ENCODE data around the gene PDGFA.

The PDGFA gene

DNA sequence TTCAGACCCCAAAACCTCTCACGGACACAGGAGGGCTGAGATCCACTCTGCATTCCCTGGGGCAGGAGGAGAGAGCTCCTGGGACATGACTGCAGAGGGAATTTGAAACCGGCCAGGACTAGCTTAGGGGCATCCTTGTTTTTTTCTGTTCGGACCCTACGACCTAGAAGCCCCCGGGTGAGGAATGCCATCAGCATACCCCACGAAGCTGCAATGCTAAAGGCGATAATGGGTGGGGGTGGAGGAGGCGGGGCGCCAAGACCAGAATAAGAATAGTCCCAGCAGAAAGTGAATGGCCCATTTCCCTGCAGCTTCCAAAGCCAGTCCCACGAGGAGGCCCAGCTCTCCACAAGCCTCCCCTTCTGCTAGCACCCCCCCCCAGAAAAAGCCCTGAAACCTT is 4.0 kb downstream of the PDGFA start:
- DNase-seq, result no peak

DNA sequence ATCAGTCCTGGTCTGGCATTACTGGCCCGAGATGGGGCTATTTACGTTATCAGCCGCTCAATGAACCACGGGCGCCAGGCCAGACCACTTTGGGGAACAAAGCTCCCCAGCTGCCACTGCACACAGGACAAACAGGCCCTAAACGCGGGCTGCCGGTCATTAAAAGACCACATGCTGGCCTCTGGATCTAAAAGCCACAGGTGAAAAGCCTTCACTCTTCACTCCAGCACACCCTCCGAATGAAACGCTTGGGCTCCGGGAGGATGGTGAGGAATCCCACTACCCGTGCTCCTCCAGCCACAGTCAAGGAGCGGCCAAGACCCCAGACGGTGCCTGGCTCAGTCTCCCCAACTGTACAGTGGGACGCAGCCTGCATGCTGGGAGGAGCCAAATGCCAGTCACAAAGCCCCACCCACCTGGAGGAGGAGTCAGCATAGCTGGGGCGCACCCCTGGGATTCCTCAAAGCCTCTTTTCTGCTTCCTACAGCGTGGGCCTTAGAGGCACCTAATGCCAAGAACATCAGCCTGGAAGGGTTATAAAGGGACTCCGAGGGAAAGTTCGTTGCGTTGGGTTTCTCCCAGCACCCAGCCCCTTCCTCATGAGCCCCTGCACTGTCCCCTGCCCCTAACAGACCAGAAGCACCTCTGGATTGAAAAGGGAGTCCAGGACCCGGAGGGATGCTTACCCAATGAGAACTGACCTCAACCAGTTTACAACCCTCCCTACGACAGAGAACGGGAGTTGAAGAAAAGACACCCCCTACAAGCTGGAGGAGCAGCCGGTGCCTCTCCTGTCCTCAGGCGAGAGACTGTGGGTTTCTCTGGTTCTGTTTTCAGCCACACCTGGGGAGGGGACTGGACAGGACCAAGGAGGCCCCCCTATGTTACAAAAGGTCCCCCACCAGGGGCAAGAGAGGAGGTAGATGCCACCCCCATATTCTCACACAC is 4.7 kb downstream of the PDGFA start:
- no peak for DNase-seq

DNA sequence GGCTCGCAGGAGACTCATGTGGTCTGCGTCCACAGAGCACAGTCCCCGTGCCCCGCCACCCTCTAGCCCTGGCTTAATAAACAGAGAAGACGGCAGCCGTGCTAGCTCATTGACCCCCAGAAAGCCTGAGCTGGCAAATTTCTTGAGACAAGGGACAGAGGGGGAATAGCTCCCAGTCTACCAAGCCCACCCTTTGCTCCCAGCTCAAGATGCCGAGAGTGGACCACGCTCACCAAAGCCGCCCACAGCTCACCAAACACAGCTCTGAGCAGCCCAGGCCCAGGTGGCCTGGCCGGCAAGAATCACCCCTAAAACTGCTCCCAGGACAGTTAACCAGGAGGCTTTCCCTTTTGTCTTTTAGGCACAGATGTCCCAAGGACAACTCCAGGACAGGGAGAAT is 5.4 kb downstream of the PDGFA start:
- DNase-seq, result no peak

DNA sequence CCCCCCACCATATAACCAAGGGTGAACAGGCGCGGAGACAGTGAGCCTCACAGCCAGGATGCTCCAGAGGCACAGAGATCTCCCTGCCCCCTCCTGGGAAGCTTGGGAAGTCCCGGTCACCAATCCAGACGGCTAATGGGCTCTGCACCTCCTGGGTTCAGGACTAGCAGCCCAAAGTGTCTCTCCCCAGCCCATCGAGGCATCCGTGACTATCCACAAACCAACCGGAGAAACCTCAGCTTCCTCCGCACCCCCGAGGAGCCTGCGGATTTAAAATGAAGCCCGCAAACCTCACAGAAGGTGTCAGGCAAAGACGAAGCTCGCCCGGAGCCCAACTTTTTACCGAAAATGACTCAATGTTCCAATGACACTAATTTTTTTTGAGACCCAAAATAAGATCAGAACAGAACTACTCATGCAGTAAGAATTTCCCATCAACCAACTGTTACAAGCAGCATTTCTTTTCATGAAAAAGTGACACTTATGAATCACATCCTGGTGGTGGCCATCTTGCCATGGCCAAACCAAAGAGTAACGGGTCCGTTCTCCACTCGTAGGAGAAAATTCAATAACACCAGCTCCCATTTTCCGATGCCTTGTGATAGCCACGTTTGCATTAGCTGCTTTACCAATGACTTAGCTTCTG is 6.0 kb downstream of the PDGFA start:
- DNase-seq, result no peak

DNA sequence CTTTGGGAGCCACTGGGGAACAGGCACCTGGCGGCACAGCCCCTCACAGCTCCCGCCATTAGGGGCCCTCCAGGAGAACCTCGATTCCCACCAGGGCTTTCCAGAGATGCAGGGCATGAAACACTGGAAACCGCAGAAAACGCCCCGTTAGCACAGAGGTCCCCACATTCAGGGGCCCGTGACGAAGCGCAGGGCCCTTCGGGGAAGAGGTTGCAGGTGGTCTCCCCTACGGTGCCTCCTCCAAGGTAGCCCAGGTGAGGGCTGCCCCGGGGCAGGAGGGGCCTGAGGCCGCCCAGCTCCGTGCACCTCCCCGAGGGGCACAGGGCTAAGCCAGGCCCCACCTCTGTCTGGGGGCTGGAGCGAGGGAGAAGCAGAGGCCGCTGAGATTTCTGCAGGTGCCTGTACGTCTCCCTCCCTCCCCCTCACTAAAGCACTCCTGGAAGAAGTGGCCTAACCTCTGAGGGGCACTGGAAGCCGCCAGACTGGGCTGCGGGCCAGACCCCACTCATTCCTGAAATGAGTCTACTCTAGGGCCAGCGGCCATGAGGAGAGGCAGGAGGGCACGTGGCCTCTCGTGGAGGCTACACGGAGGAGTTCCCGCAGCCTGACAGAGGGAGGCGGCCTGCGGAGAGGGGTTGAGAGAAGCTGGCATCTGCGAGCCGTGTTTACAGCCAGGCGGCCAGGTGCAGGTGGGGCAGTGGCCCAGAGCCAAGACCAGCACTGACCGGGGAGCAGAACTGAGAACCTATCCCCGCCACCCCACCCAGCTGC is 6.9 kb downstream of the PDGFA start:
- DNase-seq, result no peak

DNA sequence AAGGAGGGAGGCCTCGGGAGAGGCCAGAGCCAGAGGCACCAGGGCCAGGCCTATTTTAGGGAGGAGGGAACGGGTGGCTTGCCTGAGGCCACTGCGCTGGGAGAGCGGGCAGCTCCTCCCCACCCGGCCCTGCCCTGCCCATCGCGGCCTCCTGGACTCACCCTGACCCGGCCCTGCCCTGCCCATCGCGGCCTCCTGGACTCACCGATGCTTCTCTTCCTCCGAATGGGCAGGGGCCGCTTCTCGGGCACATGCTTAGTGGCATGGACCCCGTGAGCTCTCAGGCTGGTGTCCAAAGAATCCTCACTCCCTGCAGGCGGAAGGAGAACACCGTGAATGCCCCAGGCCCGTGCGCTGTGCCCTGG is 7.5 kb downstream of the PDGFA start:
- DNase-seq, result no peak

DNA sequence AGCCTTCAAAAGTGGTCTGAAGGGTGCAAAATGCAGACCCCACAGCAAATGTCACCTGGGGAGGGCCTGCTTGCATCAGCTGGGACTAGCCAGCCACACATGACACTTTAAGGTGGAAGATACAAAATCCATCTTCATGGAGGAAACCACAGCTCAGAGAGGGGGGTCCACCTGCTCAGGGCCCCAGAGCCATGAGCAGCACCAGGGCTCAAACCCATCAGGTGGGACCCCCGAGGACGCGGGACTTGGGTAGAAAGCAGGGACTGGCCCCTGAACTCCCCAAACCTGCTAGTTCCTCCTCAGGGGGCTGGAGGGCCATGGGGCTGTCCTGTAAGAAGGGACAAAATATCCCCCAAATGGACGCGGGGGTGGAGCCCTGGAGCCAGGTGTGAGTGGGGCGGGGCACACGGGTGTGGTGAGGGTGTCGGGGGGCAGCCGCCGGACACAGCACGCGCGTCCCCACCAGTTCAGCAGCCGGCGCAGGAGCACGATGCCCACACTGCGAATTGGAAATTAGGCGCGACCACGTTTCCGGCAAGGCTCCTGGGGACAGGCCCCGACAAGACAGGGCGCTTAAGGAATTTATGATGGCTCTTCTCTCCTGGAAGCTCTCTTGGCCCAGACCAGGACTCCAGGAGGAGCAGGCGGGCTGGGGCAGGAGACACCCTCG is 8.0 kb downstream of the PDGFA start:
- no peak for DNase-seq

DNA sequence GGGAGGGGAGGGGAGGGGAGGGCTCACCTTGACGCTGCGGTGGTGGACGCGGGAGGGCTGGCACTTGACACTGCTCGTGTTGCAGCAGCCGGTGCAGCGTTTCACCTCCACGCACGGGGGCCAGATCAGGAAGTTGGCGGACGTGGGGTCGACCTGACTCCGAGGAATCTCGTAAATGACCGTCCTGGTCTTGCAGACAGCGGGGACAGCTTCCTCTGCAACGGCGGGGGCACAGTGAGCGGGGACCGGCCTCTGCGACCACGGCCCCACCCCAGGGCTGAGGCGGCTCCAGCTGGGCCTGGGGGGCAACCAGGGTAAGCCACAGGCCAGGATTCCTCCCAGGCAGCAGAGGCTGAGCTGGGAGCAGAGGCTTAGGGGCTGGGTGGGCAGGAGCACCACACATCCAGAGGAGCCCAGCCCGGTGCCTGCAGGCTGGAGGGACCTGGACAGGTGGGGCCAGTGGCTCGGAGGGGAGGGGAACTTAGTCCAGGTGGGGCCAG is 8.8 kb downstream of the PDGFA start:
- DNase-seq, result no peak

DNA sequence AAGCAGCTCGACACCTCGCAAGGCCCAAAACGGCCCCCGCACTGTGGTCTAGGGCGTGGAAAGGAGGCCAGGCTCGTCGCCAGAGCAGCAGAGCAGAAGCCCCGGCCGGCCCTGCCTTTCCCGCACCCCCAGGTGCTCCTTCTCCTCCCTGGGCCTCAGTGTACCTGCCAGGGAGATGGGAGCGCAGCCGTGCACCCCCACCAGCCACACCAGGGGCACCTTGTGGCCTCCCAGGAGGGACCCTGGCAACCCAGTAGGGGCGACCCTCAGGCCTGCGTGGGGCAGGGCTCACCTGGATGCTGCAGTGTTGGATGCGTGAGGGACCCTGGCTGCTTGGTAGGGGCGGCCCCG is 9.5 kb downstream of the PDGFA start:
- no peak for DNase-seq

DNA sequence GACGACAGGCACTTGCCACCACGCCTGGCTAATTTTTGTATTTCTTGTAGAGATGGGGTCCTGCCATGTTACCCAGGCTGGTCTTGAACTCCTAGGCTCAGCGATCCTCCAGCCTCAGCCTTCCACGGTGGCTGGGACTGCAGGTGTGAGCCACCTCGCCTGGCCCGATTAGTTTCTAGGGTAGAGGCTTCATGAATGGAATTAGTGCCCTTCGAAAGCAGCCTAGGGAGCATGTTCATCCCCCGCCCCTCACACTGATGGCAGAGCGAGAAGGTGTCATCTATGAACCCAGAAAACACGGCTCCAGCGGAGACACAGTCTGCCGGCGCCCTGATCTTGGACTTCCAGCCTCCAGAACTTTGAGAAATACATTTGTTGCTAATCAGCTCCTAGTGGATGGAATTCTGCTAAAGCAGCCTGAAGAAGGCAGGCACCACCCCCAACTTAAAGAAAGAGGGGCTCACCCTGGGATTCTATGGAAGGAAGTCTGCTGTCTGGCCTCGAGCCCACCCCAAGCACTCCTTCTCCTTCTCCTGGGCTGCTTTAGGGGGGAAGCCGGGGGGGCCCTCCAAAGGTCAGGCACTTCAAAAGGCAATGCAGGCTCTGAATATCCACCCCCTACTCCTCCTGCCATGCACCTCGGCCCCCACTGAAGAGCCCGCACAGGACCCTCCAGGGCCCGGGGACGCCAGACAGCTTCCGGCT is 10.1 kb downstream of the PDGFA start:
- no peak for DNase-seq

DNA sequence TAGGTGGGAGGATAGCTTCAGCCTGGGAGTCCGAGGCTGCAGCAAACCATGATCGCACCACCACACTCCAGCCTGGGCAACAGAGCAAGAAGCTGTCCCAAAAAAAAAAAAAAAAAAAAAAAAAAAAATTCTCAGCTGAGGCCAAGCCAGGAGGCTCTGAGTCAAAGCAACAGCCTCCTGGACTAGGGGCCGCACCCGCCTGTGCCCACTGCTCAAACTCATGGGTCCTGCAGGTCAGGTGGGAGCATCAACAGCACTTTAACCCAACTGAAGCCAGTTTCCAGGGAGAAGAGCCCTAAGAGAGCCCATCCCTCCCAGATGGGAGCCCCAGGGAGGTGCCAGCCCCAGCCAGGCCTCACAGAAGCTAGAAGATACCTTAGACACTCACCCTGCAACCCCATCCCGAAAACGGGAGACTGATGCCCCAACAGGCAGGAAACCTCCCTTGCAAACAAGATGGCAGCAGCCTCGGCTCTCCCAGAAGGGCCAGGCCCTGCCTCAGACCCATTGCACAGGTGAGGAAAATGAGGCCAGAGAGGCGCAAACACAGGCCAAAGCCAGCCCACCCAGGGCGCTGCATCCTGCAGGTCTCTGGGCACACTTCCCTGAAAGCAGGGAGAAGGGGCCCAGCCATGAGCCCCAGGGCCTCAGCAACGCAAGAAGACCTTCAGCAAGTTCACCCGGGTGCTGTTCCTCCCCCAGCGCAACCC is 11.0 kb downstream of the PDGFA start:
- no peak for DNase-seq

DNA sequence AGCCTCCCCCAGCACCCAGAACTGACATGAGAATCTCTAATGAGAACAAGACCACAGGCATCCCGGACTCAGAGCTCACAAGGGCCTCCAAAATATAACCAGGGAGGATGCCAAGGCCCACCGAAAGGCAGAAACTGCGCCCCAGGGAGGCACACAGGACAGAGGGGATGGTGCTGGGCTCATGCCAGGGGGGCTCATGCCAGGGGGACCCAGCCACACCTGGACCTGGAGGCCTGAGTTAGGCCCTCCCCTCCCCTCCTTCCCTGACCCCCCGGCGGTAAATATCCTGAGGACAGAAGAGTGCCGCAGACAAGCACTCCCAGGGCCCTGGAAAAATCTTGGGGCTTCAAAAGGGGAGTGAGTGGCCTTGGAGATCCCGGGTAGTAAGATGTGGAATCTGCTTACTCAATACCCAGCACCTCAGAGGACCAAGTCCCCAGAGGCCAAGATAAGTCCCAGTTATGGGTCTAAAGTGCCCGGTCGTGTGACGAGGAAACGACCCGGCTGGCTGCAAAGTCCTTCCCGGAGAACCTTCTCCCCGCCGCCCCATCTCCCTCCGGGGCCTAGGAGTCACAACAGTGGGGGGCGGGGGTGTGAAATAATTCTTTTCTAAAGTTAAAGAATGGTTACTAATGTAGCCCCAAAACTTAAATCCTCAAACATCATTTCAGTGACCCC is 11.9 kb downstream of the PDGFA start:
- no peak for DNase-seq

DNA sequence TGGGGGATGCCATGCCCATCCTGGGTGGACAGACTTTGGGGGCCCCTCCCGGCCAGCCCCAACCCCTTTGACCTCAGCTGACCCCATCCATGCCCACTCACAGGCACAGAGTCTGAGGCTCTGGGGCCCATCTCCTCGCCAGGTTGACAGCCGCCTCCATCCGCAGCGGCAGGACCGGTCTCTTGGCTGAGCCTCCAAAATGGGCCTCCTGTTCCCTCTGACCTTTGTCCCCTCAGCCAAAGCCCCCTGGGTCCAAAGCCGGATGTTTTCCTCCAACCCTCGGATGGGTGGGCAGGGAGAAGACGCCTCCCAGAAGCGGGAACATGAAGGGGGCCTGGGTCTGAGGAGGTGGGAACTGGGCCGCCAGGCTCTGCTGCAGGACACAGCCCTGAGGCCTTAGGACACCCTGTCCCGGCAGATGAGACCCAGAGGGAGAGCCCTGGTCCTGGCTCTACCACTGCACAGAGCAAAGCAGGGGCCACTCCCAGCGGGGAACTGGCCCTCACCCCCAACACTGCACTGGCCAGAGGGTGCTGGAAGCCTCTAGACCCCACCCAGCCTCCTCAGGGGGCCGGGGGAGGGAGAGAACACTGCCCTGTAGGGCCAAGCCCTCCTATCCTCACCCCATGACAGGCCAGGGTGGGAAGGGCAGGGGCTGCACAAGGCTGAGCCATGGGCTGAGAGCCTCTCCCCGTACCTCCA is 12.6 kb downstream of the PDGFA start:
- no peak for DNase-seq

DNA sequence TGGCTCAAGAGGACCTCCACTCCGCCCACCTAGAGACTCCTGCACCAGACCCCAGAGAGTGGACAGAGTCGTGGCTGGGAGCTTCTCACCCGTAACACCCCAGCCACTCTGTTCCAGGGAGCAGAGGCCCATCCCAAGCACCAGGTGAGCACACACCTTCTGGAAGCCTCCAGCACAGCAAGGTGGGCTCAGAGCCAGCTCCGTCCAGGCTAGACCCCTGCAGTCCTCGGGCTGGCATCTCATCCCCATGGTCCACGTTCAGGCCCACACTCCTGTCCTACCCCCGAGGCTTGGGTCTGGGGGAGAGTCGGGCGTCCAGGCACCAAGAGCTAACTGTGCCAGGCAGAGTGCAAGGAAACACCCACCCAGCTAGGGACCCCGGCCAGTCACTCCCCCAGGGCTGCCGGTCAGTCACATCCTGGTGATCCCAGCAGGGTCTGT is 13.2 kb downstream of the PDGFA start:
- DNase-seq, result no peak

DNA sequence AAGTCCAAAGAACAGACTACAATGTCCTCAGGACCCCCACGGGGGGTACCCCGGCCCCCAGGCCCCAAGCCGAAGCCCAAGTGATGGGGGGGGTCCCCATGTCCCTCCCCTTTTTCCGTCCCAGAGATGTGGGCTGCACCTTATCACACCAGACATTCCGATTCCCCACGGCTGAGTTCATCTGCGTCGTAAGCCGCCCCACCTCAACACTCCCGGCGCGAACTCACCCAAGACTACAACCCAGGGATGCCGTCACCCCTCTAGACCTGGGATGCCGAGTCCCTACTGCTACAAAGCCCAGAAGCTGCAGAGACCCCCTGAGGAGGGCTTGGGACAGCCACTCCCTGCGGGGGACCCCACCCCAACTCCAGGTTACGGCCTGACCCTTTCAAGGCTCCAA is 14.5 kb downstream of the PDGFA start:
- DNase-seq, result no peak

DNA sequence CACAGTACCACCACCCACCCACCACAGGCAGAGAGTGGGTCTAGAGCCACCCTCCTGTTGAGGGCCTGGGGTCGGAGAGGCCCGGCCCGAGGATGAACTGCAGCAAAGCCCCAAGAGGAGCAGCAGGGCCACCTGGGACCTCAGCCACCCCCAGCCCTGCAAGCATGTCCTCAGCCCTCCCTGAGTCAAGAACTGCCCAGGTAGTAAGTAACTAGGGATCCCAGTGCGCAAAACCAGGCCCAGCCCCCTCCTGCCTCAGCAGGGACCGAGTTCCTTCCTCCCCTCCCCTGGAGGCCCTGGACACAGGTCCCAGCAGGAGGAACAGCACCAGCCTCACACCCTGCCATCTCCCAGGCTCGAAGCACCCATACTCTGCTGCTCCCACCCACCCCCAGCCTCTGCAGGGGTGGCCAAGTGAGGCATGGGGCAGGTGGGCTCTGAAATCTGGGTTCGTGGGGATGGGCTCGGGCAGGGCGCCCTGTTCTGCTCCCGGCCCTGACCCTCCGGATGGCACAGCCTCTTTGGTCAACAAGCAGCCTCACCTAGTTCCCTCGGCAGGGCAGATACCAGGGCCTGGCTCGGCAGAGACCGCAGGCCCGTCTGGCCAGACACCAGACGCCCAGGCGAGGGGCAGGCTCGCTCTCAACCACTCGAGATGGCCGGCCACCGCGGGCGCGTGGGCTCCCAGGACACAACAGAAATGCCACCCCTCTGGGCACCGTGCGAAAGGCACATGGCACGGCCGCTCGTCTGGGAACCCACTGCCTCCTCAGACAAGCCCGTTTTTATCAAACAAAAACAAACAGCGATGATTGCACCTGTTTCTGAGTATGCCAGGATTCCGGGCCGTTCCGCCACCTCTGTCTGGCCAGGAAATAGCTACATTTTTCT is 15.2 kb downstream of the PDGFA start:
- DNase-seq, result no peak

DNA sequence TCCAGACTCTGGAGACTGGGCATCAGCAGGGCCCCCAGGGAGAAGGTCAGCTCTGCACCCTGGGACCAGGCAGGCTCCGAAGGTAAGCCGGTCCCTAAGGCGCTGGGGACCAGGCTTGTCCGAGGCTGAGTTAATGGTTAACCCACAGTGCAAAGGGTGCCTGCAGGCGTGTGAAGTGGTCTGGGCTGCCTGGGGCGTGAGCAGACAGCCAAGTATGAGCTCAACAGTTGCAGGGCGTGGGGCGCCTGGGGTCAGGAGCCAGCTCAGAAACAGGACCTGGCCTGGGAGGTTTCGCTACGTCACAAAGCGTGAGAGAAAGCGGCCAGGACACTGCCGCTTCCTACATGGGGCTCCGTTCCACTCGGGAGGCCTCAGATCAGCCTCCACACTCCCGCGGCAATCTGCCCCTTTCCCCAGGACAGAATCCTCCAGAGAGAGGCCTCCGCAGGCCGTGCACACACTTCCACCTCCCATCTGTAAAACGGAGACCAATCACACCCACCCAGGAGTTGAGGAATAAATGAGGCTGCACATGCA is 16.0 kb downstream of the PDGFA start:
- no peak for DNase-seq

DNA sequence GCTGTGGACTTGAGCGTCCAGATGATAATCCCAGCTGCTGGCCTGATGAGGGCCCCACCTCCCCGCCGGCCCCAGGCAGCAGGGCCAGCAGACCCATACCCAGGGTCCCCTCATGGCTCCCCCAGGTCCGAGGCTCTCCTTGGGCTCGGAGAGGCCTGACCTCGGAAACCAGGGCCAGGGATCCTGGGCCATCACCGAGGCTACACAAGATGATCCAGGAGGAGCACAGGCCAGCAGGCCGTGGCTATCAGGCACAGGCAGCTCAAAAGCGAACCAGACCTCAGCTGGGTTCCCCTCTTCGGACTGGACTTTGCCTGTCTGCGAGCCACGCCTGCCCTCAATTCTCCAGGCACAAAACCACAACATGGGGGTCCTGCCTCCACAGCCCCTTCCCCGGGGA is 17.4 kb downstream of the PDGFA start:
- no peak for DNase-seq

DNA sequence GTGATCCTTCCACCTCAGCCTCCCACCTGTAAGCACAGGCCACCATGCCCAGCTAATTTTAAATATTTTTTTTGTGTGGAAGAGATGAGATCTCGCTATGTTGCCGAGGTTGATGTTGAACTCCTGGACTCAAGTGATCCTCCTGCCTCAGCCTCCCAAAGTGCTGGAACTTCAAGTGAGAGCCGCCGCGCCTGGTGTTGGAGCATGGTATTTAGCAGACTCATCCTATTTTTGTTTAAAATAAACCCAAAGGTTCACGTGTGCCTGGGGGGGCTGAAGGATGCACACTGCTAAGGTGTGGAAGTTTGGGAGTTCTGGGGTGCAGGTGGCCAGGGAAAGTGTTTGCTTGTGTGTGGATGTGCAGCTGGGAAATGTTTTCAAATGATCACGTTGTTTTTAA is 18.1 kb downstream of the PDGFA start:
- no peak for DNase-seq

Measured in activated naive CD4-positive, alpha-beta T cell (primary cell).